ENCODE data around the gene SNRNP27.
"Not testable (repeated sequence)": the region's sequence is repeated elsewhere in the genome, so short reads cannot be mapped to it uniquely, and the experiment has no call there.

Gene SNRNP27

DNA sequence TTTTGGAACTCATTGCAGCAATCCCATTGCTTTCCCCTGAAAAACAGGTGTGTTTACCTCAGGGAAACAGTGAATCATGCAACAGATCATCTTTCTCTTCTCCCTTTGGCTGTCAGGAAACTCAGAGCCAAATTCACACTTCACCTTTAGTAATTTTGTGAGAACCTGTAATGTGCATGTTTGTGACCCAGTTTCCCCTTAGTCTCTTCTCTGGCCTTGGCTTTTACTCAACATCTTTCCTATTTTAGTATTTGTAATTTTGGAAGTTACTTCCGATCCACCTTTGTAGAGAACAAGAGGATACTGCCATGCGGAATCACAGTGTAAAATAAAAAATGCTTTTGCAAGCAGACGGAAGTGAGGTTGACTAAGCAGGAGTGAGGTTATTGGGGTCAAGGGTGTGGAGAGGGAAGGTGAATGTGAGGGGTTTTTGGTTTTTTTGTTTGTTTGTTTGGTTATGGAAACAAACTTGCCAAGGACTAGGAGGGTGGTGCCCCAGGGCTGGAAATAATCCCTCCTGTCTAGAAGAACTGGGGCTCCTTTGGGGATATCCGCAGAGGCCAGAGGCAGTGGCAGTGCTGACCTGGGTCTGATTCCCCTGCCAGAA, 53.7 kb downstream of the SNRNP27 start:
- peak; percentile 56 to 86 for DNase-seq

DNA sequence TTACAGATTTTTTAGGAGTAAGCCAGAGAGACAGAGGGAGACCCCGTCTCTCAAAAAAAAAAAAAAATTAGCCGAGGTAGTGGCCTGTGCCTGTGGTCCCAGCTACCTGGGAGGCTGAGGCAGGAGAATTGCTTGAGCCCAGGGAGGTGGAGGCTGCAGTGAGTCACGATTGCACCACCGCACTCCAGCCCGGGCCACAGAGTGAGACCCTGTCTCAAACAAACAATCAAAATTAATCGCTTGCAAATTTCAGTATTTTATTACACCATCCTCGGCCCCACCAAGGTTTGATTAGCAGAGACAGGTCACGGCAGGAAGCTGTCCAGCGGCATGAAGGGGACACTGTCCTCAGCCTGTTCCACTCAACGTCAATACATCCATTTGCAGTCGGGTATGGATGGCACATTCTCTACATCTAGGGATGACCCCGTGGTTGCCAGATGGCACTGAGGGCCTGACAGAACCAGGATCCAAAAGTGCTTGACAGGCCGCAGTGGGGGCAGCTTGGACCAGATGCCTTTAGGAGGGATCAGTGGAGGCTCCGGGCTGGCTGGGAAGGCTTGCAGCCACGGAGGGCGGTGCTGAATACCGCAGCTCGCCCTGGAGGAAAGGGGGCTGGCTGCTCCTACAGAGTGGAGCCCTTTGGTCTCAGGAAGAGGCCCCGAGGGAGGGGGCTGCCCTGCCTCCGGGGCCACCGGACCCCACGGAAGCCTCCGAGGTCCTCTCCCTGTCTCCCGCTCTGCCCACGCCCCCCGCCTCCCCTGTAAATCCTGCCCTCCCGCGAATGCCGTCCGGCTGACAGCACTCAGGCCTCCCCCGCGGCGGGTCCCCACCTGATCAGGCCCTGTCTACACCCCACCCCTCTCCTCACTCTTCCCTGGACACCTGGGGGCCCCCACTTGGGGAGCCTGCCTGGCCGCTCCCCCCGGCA, 54.5 kb downstream of the SNRNP27 start:
- no peak for DNase-seq

DNA sequence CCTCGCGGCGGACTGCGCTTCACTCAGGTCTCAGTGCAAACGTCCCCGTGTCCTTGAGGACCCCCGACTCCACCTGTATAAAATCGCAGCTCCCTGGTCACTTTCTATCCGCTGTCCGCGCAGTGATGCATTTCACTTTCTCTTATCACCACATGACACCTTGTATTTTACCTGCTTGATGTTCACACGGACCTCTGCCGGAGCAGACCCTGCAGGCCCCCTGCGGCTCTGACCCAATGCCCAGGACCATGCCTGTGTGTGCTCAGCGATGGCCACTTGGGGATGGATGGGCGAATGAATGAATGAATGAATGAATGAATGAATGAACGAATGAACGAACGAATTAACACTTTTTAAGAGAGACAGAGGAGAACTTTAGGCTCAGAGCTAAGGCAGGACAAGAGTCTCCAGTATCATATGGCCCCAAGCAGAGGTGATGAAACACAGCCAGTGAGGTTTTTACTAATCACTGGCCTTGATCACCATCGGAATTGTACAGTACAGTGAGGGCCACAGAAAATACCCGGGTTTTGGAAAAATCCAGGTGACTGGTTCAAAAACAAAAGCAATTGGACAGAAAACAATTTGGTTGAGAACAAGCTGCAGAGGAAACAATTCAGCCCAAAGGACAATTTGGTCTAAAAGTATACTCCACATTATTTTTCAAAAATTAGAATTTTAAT, 55.3 kb downstream of the SNRNP27 start:
- DNase-seq, result no peak

DNA sequence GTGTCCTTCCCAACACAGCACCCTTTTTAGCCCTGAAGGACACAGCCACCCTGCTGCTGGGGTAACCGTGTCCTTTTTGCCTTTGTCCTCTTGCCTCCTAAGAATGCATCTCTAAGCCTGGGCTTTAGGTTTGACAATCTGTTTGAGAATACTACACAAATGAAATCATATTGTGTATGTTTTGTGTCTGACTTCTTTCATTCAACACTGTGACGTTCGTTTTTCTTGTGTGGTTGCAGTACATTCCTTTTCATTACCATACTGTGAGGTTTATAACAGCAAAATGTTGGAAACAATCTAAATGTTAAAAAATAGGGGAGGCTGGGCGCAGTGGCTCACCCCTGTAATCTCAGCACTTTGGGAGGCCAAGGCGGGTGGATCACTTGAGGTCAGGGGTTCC, 56.5 kb downstream of the SNRNP27 start:
- DNase-seq, result no peak

DNA sequence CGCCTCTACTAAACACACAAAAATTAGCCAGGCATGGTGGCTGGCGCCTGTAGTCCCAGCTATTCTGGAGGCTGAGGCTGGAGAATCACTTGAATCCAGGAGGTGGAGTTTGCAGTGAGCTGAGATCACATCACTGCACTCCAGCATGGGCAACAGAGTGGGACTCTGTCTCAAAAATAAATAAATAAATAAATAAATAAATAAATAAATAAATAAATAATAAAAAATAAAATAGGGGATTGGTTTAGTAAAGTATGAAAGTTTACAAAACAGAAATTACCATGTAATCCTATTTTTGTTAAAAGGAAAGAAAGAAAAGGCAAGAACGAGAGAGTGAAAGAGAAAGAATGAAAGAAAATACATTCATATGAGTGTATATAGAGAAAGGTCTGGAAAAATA, 56.9 kb downstream of the SNRNP27 start:
- DNase-seq, result not testable (repeated sequence)

DNA sequence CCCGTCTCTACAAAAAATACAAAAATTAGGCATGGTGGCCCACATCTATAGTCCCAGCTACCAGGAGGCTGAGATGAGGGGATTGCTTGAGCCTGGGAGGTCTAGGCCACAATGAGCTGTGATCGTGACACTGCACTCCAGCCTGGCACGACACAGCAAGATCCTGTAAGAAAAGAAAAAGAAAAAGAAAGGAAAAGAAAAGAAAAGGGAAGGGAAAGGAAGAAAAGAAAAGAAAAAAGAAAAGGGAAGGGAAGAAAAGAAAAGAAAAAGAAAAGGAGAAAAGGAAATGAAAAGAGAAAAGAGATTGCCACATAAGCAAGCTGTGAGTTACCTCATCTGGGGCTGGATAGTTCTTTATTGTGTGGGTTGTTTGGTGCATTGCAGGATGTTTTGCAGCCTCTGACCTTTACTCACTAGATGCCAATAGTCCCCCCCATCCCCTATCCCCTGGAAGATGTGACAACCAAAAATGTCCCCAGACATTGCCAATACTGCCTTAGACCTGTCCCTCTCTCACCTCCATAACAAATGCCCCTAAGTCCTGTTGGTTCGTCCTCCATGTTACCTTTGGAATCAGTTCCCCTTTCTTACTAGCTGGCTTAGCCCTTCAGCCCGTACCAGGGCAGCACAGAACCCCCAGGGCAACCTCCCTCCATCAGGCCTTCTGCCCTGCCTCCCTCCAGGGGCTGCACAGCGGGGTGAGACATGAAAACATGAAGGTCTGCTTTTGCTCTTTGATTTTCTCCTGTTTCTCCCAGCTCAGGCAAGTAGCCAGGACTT, 58.8 kb downstream of the SNRNP27 start:
- DNase-seq, result peak; percentile 55 to 65

DNA sequence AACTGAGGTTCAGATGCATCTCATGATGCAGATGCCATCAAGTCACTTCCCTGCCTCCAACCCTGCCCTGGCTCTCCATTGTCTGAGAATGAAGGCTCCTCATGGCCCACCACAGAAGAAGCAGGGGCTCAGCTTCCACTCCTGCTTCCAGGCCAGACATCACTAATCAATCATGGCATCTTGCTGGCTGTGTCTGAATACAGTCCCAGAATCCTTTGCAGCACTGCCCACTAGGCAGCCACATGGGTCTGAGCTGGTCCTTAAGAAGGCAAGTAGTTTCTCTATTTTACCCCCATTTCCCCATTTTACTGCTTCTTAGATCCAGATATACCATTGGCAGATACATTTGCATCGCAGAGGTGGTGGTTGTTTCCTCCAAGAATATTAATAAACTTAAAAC, 60.3 kb downstream of the SNRNP27 start:
- peak in 1 of 2 donors; percentile 44 for DNase-seq
